GM18861 (cell line): ENCODE results near the gene TUBA1A.
"Not testable (repeated sequence)": the region's sequence is repeated elsewhere in the genome, so short reads cannot be mapped to it uniquely, and the experiment has no call there.

Source experiments
- ATAC-seq: cut with Tn5 transposase; IDR thresholded peaks from one replicate; pipeline ENCODE4 v1.9.1; 2021; ENCODE audit not compliant: unreplicated experiment

The TUBA1A gene

DNA sequence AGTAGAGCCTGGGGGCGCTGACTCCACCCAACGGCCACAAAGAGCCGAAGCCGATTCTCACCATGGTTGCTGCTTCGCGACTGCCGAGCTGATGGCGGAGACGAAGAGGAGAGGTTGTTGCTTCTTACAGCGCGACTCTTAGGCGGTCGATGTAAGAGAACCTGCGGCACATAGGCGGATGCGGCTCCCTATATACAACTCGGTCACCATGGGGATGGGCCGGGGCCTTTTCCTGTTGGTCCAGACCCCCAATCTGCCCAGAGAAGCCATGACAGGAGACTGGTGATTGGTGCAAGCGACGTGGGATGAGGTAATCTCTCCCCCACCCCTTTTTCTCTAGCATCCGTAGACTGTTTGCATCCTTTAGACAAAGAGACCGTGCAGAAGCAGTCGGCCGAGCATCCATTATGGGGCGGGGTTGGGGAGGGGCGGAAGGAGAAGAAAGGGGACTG, at the start of gene TUBA1A:
Gene TUBA1A, minus strand, starts transcription at position 165 of the 452 bp plus-strand sequence. Its CDS starts 101 bp downstream, at position 64.
- peak; percentile 77 for ATAC-seq

DNA sequence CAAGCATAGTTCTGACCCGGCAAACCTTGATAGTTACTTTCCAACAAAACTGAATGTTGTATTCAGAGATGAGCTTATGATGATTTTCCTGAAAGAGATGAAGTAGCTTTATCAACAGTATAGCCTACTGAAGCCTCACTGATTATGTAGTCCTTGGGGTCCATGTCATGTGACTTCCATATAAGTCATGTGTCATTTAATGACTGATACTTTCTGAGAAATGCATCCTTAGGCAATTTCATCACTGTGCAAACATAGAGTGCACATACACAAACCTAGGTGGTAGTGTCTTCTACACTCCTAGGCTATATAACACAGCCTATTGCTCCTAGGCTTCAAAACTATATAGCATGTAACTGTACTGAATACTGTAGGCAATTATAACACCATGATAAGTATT, 47.5 kb upstream of the TUBA1A start:
- no peak for ATAC-seq

DNA sequence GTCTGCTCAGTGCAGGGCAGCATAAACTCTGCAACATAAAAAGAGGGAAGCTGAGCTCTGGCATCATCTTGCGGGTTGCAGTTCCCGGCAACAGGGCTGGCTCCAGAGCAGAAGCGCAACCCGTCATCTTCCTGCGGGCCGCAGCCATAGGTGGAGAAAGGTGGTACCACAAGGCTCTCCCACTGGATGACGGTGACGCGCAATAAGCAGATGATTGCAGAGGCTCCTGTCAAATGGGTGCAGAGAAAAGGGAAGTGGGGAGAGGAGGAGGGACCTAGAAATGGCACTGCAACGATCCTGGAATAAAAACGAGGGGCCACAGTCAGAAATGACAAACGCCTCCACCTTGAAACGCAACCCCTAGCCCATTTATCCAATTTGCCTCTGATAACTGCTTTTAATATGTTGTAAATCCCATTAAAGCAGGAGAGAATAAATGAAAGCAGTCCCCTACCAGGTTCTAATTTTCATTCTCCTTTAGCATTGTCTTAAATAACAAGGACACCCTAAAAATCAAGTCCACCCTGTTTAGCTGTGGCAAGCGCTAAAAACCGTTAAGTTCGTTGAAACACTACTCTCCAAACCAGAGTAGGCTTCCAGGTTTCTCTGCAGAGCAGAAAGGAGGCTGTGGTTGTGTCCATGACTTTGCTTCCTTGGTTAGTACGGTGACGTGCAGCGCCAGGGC, 45.1 kb upstream of the TUBA1A start:
- no peak for ATAC-seq

DNA sequence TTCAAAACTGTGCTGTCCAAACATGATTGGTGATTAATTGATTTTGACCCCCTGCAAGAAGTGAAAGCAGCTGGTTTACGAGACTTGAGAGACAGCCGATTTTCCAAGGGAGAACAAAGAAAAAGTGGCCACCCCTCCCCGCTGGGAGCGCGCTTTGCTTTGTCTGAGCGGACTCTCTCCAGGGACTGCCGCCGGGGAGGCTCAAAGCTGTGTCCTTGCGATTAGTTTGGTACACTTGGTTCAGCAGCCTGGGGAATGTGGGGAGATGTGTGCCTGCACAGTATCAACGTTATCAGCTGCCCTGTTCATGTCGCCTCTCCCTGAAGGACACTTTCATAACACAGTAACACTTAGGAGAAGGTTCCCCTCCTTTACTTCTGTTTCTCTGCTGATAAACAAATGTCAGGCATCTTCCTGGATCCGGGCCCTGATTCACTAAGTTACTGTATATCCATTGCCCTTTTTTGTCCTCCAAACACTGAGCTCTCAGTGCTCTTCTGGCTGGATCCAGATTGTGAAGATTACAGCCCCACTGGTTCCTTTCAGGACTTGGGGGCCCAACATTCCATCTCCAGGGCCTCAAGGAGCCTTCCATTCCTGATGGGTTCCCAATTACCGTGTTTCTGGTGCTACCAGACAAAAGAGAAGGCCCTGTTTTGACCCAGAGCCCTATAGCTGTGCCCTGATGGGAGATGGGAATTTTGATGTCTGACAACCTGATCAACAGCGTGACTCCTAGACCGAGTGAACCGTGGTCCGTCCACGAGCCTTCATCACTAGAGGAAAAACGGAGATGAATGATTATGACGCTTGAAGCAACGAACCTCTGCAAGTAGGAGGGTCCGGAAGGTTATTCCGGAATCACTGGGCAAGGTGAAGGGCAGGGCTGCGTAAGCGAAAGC, 44.3 kb upstream of the TUBA1A start:
- no peak for ATAC-seq

DNA sequence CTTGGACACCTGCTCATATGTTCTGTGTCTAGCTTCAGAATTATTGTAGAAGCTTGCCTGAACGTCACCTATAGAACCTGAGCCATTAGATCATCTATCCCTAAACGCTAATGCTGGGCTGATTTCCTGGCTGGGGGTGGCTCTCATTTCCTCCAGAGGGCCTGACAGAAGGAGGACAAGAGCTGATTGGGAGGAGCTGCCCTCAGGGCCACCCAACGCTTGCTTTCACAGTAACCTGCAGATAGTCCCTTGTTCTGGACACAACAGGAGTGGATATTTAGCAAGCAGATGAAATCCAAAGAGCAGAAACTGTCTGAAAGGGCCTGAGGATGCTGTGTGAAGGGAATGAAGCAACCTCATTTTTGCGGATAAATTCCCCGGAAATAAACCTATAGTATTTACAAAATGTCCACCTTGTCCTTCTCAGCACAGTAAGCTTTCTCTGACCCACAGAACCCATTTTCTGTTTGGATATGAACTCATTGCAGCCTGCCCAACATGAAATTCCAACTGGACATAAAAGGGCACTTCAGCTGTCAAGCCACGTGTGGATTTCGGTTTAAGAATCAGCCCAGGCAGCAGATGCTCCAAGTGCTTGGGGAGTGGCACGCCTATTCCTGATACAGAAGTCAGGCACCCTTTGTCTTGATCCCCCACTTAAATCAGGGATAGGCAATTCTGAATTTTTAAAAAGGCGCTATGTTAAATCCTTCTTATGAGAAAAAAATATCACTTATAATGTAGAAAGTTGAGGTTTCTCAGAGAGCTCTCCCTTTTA, 43.2 kb upstream of the TUBA1A start:
- no peak for ATAC-seq

DNA sequence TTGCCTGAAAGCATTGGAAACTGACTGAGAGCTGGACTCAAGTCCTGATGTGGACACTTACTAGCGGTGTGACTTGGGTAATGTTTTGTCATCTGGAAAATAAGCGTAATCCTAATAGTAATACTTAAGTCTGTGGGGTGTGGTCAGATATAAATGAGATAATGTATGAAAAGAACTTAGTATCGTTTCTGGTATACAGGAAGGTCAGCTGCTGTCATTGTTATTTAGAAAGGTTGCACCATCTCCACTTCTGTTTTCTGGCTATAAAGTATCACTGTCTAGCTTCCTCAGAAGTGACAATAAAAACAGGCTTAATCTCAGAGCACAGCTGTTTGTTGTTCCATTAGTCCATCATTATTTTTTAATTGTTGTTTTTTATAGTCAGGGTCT, 41.9 kb upstream of the TUBA1A start:
- no peak for ATAC-seq

DNA sequence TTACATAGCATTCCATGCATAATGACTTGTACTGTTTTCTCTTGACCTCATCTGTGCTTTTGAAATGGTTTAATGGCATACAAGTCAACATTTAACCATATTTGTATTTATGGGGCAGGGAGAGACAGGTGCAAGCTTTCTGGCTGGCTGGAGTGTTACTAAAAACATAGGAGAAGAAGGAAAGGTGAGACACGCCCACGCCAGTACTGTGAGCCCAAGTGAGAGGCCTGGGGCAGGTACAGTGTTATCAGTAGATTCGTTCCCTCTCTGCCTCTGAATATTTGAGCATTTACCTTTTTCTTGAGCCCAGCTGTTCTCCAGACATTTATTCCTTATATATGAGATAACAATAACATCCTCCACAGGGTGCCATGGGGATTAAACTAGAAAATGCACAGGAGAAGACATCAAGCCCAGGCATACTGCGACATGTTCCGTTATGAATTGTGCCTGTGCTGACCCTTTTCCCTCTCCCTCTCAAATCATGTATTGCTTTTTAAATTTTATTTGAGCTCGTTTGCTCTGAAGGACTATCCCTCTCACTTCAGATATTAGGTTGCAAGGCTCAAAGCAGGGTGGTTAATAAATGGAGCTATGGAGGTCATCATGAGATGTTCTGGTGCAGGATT, 41.4 kb upstream of the TUBA1A start:
- ATAC-seq = no peak

DNA sequence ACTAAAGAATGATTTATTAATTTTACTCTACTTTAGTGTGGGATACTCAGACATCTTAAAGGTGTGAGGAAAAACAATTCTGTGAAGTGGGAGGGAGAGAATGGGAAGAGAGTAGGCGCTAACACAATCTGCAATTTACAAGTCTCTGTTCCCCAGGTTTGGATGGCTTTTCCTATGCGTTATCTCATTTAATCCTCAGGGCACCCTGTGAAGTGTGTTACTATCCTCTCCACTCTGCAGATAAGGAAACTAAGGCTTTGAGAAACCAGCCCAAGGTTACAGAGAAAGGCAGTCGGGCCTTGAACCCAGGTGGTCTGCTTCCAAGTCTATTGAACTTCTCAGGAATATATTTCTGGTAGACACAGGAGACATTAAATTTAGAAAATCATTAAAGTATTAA, 39.8 kb upstream of the TUBA1A start:
- ATAC-seq = no peak

DNA sequence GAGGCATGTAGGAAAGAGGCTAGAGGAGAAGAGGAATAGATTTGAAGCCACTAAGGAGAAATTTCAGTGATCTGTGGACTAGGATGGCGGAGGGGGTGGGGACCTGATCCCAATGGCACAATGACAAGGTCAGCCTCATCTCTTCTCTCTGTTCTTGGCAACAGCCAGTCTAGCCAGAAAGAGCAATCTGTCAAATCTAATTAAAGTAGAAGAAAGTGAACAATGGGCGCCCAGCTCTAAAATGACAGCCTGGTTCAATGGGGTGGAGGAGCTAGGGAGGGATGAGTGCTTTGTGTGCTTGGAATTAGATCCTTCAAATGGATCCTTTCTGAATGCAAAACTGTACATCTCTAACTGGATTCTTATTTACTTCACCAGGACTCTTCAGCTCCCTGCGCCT, 38.8 kb upstream of the TUBA1A start:
- ATAC-seq = no peak

DNA sequence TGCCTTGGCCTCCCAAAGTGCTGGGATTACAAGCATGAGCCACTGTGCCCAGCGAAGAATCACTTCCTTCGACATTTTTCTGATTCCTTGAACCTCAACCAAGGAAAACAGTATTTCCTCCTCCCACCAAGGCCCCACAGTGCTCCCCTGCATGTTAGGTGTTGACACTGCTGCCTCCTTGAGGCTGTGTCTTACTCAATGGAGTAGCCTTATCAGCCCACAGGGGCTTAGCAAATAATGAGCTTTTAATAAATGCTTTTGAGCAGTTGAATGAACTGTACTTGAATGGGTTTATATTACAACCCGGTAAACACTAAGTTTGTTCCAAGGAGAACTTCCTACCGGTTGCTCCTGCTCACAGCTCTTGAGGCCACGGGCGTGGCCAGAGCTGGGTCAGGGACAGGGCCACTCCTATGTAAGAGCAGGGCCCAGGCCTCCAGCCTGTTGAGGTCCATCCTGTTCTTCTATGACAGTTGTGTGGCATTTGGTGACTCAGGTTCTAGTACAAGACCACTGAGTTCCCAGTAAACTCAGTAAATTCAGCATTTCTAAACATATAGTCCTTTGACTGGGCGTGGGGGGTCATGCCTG, 36.8 kb upstream of the TUBA1A start:
- no peak for ATAC-seq

DNA sequence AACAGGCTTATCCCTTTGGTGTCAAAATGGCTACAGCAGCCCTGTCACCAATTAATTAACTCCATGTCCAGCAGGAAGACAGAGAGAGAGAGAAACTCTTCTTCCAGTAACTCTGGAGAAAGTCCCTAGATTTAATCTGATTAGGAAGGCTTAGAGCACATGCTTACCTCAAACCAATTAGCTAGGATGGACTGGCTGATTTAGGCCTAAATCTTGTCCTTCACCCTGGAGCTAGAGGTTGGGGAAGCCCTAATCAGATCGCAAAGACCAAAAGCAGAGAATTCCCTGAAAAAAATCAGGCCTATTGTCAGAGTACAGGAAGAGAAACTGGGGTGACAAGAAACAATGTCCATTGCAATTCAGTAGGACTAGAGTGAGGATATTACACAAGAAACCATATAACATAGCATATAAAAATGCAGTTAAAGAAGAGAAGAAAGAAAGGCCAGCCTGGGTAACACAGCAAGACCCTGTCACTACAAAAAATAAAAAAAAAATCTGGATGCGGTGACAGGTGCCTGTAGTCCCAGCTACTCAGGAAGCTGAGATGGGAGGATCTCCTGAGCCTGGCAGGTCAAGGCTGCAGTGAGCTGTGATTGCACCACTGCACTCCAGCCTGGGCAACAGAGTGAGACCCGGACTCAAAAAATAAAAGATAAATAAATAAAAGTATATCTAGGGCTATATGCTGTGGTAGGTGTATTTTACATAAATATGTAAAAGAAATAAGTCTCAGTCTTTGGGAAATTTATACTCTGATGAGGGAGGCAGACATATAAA, 34.9 kb upstream of the TUBA1A start:
- no peak for ATAC-seq

DNA sequence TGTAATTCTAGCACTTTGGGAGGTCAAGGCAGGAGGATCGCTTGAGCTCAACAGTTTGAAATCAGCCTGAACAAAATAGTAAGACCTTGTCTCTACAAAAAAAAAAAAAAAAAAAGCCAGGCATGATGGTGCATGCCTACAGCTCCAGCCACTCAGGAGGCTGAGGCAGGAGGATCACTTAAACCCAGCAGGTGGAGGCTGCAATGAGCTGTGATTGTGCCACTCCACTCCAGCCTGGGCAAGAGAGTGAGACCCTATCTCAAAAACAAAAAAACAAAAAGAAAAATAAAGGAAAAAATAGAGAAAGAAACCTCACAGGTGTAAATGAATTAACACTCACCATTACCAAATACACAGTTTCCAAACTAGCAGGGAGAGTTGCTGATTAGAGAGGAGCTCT, 34.2 kb upstream of the TUBA1A start:
- no peak for ATAC-seq

DNA sequence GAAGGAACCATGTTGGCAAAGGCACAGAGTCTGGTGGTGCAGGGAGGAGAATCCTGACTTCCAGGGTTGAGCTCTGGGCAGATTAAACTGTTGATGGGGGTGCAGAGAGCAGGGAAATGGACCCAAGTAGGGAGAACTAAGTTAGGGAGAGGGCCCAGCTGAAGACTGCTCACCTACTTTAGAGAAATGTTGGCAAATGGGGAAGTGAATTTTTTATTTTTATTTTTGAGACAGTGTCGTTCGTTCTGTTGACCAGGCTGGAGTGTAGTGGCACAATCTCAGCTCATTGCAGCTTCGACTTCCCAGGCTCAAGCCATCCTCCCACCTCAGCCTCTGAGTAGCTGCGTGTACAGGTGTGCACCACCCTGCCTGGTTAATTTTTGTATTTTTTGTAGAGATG, 32.1 kb upstream of the TUBA1A start:
- ATAC-seq = no peak

DNA sequence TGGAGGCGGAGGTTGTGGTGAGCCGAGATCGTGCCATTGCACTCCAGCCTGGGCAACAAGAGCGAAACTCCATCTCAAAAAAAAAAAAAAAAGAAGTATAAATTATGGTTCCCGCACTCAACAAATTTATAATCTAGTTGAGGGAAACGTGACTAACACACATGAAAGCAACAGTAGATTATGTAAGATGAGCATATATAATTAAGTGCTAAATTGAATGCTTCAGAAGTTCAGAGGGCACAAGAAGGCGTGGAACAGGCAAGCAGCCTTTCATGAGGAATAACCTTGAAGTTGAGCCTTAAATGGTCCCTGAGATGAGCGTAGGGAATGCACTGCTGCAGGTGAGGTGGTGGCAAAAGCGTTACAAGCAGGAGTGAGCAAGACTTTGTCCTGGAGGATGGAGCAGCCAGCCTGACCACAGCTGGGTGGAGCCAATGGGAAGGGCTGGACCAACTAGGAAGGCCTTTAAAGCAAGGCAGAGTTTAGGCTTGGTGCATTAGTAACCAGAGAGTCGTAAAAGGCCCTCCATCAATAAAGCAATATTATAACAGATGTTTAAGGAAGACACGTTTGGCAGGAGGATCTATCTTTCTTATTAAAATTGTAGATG, 30.6 kb upstream of the TUBA1A start:
- ATAC-seq = no peak

DNA sequence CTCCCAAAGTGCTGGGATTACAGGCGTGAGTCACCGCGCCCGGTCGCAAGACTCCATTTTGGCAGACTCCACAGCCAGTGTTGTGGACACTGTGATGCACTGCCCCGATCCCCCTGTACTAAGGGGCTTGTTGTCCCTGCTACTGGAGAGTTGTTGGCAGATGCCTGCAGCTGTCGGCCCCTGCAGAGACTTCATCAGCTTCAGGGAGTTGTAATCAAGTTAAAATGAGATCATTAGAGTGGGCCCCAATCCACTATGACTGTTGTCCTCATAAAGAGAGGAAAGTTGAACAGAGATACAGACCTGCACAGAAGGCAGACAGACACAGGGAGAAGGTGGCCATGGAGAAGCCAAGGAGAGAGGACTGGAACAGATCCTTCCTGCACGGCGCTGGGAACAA, 23.7 kb upstream of the TUBA1A start:
- ATAC-seq = no peak

DNA sequence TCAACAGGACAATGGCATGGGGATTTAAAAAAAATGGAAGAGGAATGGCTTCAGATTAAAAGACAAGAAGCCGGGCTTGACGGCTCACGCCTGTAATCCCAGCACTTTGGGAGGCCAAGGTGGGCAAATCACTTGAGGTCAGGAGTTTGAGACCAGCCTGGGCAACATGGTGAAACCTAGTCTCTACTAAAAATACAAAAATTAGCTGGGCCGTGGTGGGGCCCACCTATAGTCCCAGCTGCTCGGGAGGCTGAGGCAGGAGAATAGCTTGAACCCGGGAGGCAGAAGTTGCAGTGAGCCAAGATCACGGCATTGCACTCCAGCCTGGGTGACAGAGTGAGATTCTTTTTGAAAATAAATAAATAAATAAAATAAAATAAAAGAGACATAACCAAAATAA, 21.8 kb upstream of the TUBA1A start:
- not testable (repeated sequence) for ATAC-seq

DNA sequence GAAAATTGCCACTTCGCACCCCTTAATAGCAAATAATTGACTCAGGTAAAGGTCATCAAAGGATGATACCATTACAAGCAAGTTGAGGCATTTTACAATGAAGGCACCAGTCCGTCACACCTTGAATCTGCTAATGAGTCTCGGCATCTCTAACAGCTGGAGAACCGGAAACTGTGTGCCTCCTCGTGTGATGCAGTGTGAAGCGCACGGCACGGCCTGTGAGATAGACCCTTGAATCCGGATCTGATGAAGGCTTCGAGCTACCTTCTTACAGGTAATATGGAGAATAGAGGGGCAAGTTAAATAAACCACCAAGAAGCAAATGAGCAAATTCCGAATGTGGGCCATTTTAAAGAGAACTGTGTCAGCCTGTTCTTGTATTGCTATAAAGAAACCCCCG, 19.8 kb upstream of the TUBA1A start:
- ATAC-seq = no peak

DNA sequence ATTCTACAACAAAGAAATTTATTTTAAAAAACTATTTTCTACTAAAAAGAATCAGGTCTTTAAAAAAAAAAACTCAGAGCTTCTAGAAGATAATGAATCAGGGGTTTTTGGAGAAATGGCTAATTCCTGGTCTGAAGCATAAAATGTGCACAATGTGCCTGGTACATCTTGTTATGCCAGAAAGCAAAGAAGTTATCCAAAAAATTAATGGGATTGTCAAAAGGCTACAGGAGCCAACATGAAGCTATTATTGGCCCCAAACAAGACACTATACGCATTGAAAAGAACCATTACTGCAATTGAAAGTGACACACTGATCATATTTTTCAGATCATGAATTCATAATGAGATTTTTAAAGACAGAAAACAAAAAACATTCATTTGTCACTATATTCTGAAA, 19.3 kb upstream of the TUBA1A start:
- no peak for ATAC-seq

DNA sequence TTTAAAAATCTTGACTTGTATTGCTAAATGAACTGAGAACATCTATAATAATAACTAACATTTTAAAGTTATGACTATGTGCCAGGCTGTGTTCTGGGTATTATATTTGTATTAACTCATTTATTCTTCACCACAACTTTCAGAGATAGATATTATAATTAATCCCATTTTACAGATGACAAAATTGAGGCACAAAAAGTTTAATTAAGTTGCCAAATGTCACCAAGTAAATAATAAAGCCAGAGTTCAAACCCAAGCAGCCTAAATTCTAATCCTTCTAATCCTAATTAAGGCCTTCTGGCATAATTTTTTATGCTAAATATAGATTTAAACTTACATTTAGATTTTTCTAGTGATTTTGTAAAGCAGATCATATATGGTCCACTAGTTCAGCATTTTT, 17.5 kb upstream of the TUBA1A start:
- no peak for ATAC-seq
